Heart left ventricle (tissue), 13 donors: Measurements from ENCODE around the gene COA5.

Source experiments
- POLR2A ChIP-seq, 2 donors: fragments of 450-650 bp; IDR thresholded peaks; one replicate each; pipeline ENCODE4 v1.6.1; 2017; ENCODE audit warnings: antibody characterized with exemption in 2 of 2, mild to moderate bottlenecking in 2 of 2, moderate library complexity in 2 of 2
- TF ChIP-seq, protein P1 (sequence below), 12 donors: fragments of 200-600 bp; sonication (generic) in 4 of 12; IDR thresholded peaks; one replicate each; pipeline versions ENCODE4 v1.5.0 to v1.8.0; 2018 to 2022; ENCODE audit warnings: antibody characterized with exemption in 12 of 12, mild to moderate bottlenecking in 5 of 12
- donor health status: ischemic (EF 13 %, LVEDD 7.1; RV severe dilation, severe dysfunction).
- donor health status: DM: no; HTN: yes; CAD: no.
- donor health status: DM: no; HTN: no; CAD: no.
- donor health status: ischemic (EF 25% LVEDD 6.9; RV normal size, moderate dysfunction).
- donor health status: ischemic (EF 25% LVEDD 5.7; RV mildly dilated, moderate dysfunction).
- donor health status: ischemic (EF 35%, LVEDD 5.7; RV mildly dilated, moderate dysfunction).
- donor health status: nonischemic (EF 11% LVEDD 7.7; RV severe dilation, severe dysfunction).
- donor health status: DM: yes; HTN: yes; CAD: no.
- donor health status: PGD.
- donor health status: ischemic (EF 29% LVEDD 5.4; RV normal size, mild dysfunction).
- donor health status: nonischemic (EF 23%, LVEDD 6.1; RV moderate dilation, normal function).

DNA sequence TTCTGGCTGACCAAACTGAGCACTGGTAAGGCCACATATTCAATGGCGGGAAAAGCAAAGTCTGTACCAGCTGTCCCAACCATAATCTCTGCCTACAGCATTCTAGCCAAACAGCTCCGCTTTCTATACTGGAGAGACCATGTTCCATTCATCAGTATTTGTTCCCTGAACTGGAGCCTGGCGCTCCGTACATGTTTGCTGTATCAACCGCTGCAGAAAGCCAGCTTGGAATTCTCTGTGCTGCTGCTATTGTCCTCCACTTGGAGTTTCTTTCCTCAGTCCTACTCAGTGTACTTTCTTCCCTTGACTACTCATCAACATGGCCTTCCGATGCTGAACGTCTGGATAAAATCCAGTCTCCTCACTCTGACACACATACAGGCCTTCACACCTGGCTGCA is 1.9 kb downstream of the COA5 start:
- TF ChIP-seq, protein P1, sequence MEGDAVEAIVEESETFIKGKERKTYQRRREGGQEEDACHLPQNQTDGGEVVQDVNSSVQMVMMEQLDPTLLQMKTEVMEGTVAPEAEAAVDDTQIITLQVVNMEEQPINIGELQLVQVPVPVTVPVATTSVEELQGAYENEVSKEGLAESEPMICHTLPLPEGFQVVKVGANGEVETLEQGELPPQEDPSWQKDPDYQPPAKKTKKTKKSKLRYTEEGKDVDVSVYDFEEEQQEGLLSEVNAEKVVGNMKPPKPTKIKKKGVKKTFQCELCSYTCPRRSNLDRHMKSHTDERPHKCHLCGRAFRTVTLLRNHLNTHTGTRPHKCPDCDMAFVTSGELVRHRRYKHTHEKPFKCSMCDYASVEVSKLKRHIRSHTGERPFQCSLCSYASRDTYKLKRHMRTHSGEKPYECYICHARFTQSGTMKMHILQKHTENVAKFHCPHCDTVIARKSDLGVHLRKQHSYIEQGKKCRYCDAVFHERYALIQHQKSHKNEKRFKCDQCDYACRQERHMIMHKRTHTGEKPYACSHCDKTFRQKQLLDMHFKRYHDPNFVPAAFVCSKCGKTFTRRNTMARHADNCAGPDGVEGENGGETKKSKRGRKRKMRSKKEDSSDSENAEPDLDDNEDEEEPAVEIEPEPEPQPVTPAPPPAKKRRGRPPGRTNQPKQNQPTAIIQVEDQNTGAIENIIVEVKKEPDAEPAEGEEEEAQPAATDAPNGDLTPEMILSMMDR (IDR thresholded peaks at IDR 0.05) = no peak
- TF ChIP-seq POLR2A (IDR thresholded peaks at IDR 0.05) = no peak
